Epithelial cell of proximal tubule (primary cell): ENCODE measurements around the gene PLK5. TPM values are rescaled to one million over a fixed set of nuclear protein-coding genes. Genes with fewer than 3 reads are reported as not detected.

ENCODE experiments used
- DNase-seq: peaks from one replicate; pipeline ENCODE4 v3.0.0-alpha.2; 2011; ENCODE audit warnings: low read depth
- H3K4me3 ChIP-seq: 2 replicates; pipeline ENCODE4 v1.5.1; 2011; ENCODE audit warnings: low read depth, mild to moderate bottlenecking, low read length
- CTCF ChIP-seq: conservative IDR thresholded peaks from 2 replicates; pipeline ENCODE4 v1.5.1; 2012; ENCODE audit warnings: low read depth, mild to moderate bottlenecking, low read length
- total RNA-seq: library from RNA; depleted of rRNA; stranded (reverse); fragments of >200 nt; gene quantifications from 2 replicates; pipeline ENCODE4 v1.2.3, GENCODE V29; 2015

Gene PLK5
- total RNA-seq, 1 donor from 2014 or later: not detected

DNA sequence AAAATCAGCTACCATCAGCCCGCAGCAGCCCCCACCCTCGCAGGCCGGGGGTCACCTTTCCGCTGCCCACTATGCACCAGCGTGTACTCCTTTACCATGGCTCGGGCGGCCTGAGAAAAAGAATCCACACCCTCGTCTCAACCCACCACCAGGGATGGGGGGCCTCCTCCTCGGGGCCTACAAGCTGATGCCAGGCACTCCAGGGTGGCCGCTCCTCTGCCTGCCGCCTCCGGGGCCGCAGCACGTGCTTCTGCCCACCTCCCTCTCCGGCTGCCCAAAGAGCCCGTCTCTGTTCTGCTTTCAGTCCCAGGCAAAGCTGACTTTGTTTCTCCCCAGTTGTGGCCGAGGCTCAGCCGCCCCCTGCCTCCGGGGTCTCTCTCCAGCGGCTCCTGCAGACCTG lies 55.3 kb downstream of the PLK5 start:
- no peak for TF ChIP-seq CTCF
- H3K4me3 ChIP-seq: no peak overlapping the region
- no peak for DNase-seq

DNA sequence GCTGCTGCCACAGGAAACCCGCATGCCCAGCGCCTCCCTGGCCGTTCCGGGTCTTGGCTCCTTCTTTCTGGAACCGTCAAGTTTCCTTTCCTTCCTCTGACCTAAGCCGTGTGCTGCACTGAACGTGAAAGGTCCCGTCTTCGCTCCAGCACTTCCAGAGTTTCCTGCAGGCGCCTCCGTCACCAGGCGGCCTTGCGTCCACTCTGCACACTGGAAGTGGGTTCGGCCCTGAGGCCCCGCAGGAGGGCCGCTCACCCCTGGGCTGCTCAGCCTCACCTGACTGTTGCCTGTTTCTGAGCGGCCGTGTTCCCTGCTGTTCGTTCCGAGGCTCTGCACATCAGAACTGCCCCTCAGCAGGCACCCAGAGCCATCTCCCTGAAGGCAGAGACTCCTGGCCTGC lies 56.5 kb downstream of the PLK5 start:
- no peak for TF ChIP-seq CTCF
- no peak overlapping the region for H3K4me3 ChIP-seq
- DNase-seq: no peak

GRCh38 chr19:1580957-1581356 lies 57.1 kb downstream of the PLK5 start:
- no peak for TF ChIP-seq CTCF
- no peak for DNase-seq
- H3K4me3 ChIP-seq: no peak overlapping the region

DNA sequence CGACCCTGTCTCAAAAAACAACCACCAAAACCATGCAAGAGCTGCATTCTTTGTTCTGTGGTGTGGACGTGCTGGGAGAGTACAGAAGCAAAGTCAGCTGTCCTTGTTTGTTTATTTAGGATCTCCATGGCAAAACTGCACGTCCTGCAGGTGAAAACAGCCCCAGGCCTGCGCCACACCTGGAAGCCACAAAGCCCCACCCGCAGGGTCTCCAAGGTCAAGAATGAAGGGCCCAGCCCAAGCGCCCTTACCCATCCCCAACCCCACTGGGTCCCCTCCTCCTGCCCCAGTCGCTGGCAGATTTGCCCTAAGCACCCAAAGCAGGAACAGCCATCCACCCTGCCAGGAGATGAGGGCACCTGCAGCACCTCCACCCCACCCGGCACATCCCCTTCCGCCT lies 58.3 kb downstream of the PLK5 start:
- DNase-seq: no peak
- no peak for TF ChIP-seq CTCF

GRCh38 chr19:1584500-1585242 lies 60.8 kb downstream of the PLK5 start:
- TF ChIP-seq CTCF: no peak
- DNase-seq: no peak
- H3K4me3 ChIP-seq: no peak overlapping the region

More for the DNA sequence above, 58.3 kb downstream of the PLK5 start:
- no peak overlapping the region for H3K4me3 ChIP-seq

DNA sequence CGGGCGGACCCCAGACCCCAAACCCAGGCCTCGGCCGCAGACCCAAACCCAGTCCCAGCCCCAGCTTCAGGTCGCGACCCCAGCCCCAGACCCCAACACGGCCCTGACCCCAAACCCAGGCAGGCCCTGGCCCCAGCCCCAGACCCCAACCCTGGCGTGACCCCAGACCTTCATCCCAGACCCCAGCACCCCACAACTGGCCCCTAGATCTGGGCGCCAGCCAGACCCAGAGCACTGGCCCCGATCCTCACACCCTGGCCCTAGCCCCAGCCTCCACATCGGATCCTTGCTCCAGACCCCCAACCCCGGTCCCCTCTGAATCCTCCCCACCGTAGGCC lies 61.3 kb downstream of the PLK5 start:
- DNase-seq: no peak
- no peak for TF ChIP-seq CTCF
- H3K4me3 ChIP-seq: no peak overlapping the region

Other genes with a start within 250 kb of the PLK5 start
- 123 and 124 TPM in 2 replicates for gene FAM174C, start 248.5 kb upstream of the PLK5 start, total RNA-seq
- gene EFNA2, start 238.2 kb upstream of the PLK5 start, total RNA-seq: 0.23 and 0.36 TPM in 2 replicates
- gene NDUFS7, start 140.2 kb upstream of the PLK5 start, total RNA-seq: 138 and 174 TPM in 2 replicates
- gene GAMT, start 122.5 kb upstream of the PLK5 start, total RNA-seq: 22.5 and 29.2 TPM in 2 replicates
- gene DAZAP1, start 116.5 kb upstream of the PLK5 start, total RNA-seq: 53.8 and 136 TPM in 2 replicates
- gene RPS15, start 85.7 kb upstream of the PLK5 start, total RNA-seq: 2,061 and 3,361 TPM in 2 replicates
- gene APC2, start 74.0 kb upstream of the PLK5 start, total RNA-seq: not detected in 2 replicates
- 26.6 and 32.6 TPM in 2 replicates for gene C19orf25, start 44.9 kb upstream of the PLK5 start, total RNA-seq
- 1.4 and 2.5 TPM in 2 replicates for gene PCSK4, start 33.7 kb upstream of the PLK5 start, total RNA-seq
- 3.8 and 4.8 TPM in 2 replicates for gene REEP6, start 32.9 kb upstream of the PLK5 start, total RNA-seq
- 0.07 and 0.23 TPM in 2 replicates for gene ADAMTSL5, start 11.1 kb upstream of the PLK5 start, total RNA-seq
- gene MEX3D, start 44.2 kb downstream of the PLK5 start, total RNA-seq: 134 and 139 TPM in 2 replicates
- 115 and 149 TPM in 2 replicates for gene MBD3, start 68.8 kb downstream of the PLK5 start, total RNA-seq
- gene UQCR11, start 81.4 kb downstream of the PLK5 start, total RNA-seq: 91.4 and 114 TPM in 2 replicates
- 180 and 197 TPM in 2 replicates for gene TCF3, start 128.5 kb downstream of the PLK5 start, total RNA-seq
- not detected in 2 replicates for gene ONECUT3, start 229.4 kb downstream of the PLK5 start, total RNA-seq